Activated naive CD4-positive, alpha-beta T cell treated with anti-CD3 and anti-CD28 coated beads, Interleukin-2, amount 50 U/mL, for 16 hours (primary cell): Measurements from ENCODE around the gene CATSPER3.

ENCODE experiments used
- DNase-seq: peaks from one replicate; pipeline ENCODE4 v3.0.0-alpha.2; 2020

The CATSPER3 gene

DNA sequence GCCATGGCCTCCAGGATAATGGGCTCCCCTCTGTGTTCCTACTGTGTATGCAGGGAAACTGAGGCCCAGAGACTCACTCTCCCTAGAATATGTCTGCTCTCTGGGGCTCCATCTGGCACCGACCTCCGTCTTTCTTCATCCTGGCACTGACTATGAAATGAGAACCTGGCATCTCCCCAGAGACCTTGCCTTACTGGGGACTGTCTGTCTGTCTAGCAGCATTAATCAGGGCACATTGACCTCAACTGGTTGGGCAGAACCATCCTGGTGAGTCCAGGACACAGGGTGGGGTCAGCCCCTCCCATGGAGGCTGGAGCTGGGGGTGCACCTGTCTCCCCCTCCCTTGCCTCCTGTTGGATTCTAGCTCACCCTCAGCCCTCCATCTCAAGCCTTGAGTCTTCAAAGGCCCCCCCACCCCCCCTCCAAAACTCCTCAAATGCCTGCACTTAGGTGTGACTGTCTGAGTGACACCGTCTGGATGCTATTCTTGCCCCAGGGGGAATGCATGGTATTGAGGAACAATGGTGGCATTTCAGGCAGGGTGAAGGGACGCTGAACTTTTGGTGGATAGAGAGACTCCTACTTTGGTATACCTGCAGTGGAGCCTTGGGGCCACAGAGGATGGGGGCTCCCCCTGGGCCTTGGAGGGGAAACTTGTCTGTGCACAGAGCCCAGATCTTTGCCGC, 79.1 kb downstream of the CATSPER3 start:
- no peak for DNase-seq

DNA sequence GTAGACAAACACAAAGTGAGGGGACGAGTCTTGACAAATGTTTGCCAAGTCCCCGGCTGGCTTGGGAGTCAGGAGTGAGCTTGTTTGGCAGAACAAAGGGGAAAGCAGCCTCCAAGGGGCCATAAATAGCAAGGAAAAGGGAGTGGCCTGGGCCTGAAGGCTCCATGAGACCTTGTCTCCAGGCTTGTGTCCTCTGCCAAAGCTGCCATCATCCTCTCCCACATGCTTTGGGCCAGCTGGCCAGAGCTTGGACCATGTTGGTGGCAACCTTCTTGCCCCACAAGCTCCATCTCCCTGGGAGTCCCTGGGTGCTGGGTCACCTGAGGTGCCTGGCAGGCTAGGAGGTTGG, 79.6 kb downstream of the CATSPER3 start:
- DNase-seq = no peak

DNA sequence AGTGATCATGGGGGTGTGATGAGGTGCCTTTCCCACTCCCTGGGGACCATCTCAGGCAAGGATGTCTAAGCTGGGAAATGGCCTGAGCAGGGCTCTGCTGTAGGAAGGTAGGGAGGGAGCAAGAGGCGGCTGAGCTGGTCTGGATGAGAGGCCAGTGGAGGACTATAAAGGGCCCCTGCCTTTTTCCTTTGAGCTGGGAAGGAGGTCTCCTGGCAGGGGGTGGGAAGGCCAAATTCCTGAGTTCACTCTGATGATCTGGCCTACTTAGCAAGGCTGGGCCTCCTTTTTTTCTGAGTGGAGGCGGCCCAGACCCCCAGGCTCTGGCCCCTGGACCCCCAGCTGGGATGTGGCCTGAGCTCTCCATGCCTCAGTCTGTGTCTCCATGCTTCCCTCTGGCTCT, 80.6 kb downstream of the CATSPER3 start:
- no peak for DNase-seq

DNA sequence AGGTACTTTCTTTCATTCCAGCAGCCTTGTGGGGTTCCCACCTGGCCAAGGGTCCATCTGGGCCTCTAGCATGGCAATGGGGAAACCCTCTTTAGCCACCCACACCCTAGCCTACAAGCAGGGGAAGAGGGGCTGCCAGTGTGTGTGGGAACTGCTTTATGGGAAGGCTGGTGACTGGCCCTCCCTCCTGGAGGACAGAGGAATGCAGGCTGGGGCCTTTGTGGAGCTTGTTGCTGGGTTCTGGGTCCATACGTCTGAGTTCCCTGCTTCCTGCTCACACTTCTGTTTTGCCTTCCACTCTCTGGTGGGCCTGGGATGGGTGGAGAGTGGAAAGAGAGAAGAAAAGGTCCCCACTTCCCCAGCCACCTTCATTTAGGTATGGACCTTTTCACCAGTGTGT, 81.2 kb downstream of the CATSPER3 start:
- DNase-seq = no peak

DNA sequence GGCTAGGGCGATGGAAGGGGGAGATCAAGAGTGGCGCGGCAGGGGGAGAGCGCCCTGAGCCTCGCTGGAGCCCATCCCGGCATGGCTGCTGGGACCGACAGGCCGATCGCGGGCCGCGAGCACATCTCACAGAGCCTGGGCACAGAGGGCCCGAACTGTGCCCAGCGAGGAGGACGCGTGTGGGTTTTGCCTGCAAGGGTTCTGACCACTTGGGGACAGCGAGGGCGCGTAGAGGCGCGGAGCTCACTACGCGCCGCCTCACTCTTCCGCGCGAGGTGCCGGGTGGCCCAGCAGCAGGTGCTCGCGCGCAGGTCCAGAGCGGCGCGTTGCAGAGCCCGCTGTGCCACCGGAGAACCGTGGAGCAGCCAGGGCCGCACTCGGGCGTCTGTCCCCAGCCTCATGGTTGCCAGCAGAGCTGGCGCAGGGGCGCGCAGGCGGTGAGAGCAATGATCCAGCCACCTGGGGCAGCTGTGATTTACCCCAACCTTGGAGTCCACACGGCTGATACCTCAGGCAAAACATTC, 82.6 kb downstream of the CATSPER3 start:
- no peak for DNase-seq

DNA sequence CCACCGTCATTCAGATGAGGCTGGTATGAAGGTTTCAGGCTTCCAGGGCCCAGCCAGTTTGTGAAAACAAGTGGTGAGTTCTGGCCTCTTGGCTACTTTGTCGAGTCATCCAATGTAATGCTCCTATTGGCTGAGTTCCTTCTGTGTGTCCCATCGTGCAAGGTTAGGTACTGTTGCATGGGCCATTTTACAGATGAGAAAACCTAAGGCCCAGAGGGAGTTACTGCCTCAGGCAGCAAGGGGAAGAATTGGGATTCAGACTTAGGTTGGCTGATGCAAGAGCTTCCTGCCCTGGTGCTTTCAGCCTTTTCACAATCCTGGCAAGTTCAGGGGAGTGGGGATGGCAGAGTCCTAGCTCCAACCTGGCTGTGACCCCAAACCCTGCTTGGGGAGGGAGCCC, 83.7 kb downstream of the CATSPER3 start:
- no peak for DNase-seq

DNA sequence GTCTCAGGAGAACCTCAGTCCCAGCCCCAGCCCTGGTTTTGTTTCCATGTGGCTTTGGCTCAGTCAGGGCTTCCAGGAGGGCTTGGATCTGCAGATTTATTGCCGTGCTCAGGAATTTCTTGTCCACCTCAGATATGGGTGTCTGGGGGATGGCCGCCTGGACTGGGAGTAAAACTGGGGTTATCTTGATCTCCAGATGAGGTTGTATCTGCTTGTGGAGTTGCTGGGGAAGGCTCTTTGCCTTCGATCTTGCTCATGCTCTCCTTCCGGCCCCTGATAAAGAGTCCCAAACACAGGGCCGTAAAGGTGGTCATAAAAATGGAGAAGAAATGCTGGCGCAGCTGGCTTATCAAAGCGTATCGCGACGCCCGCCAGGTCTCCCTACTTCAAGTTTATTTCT, 84.2 kb downstream of the CATSPER3 start:
- no peak for DNase-seq

DNA sequence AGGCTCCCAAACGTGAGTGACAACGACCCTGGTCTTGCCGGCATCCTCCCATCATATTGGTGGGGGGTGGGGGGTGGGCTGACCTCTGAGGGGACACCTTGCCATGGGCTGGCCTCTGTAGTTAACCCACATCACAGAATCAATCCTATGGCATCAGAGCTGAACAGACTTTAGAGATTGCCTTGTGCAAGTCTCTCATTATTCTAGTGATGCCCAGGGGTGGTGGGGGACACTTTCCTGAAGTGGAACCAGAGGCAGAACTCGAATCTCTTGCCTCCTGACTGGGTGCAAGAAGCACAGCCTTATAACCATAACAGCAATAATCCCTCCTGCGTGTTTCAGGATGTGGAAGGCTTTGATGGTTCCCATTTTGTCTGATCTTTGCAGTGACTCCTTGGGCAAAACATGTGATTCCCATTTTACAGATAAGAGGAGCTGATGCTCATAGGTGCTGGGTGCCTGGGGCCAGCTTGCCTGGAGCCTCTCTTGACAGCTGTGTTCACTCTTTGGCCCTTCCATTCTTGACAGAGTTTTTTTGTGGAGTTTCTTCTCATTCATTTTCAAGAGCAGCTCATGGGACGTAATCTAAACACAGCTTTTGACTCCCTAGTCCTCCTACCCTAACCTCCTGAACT, 84.9 kb downstream of the CATSPER3 start:
- DNase-seq = no peak

DNA sequence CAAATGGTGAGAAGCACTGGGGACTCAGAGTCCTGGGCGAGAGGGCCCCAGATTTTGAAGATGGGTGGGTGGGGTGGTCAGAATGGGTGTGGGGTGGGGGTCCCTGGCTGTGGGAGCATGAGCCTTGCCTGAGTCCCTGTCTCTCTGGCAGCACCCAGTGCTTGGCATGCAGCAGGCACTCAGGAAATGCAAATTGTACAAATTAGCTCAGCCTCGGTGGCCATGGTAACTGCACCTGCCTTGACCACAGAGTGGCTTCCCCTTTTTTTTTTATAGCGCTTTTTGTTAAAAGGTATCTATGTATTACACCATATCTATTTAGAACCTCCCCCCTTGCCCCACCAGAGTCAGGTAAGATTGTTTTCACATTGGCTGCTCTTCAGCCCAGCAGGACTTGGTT, 85.6 kb downstream of the CATSPER3 start:
- no peak for DNase-seq

DNA sequence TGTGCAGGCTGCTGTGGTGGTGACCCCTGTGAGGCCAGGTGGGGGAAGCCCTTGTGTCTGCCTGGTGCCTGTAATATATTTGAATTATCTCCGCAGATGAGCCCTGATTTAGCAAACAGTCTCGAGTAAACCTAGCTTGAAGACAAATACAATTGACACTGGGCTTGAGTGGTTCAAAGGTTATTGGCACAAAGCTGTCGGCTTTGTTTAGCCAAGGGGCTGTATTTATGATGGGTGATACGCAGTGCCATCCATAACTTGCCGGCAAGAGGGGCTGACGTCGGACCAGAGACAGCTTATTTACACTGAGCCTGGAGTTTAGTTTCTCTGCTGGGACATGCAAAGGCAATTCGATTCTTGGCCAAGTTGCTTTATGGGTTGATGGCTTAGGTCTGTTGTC, 86.3 kb downstream of the CATSPER3 start:
- DNase-seq = no peak

DNA sequence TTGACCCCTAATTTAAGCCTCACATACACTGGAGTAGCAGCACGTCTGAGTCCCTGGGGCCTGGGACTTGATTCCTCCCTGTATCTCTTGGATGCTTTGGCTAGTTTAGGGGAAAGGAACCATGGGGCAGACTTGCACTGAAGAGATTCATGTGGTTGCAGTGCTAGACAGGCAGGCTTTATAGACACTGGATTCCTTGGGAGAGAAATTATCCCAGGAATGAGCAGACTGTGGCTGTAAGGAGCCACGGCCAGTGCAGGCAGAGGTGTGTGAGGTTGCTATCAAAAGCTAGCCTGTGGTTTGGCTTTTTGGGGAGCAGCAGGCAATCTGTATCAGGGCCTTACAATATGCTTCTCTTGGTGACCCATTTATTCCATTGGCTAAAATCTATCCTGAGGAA, 86.8 kb downstream of the CATSPER3 start:
- no peak for DNase-seq

DNA sequence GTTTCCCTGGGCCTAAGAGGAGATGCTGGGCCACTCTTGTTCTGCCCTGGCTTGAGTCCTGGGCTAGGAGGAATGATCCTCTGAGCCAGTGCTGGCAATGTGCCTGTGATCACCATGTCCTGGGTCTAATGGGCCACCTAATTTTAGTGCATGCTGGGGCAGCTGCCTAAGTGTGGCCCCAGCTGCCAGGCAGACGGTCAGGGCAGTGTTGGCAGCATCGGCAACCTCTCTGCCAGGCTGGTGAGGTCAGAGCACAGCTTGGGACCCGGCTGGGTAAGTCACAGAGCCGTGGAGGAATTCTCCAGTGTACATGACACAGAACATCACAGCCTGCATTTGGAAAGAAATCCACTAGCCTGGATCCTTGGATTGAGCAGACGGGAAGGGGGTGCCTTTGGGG, 87.7 kb downstream of the CATSPER3 start:
- DNase-seq = no peak

DNA sequence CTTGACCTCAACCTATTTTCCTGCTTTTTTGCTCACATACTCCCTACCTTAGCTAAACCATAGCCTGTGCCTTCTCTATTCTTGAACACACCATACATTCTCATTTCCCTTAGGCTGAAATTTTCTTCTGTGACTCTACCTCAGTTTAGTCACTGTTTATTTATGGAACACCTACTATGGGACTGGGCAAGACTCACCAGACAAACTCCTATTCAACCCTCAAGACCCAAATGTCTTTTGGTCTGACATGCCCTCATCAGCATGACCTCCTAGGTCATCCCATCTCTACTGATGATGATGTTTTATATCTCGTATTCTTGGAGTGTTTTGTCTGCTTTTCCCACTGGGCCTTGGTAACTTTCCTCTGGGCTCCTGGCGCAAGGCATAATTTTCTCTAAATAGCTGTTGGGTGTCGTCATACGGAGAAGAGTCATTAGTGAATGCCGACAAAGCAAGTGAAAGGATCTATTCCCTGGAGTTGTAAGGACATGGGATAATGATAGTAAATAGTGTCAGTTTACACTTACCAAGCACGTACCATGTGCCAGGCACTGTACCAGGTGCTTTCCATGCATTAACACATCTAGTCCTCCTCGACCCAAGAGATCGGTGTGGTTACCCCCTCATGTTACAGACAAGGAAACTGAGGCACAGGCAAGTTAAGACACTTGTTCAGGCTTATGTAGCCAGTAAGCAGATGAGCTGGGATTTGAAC, 88.8 kb downstream of the CATSPER3 start:
- DNase-seq = no peak

DNA sequence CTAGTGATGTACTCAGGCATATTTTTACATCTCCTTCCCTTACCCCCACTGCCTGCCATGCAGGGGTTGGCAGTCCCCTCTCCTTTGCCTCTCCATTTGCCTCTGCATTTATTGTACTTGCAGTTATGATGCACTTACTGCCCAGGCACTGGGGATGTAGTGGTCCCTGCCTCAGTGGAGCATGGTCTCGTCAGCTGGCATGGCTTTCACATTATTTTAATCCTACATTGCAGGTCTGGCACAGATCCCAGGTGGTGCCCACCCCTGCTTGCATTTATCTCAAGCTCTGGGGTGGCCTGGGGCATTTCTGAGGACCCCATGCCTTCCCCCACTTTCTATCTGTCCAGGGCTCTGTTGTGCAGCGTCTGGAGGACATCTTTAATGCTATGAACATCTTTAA, 89.5 kb downstream of the CATSPER3 start:
- no peak for DNase-seq

DNA sequence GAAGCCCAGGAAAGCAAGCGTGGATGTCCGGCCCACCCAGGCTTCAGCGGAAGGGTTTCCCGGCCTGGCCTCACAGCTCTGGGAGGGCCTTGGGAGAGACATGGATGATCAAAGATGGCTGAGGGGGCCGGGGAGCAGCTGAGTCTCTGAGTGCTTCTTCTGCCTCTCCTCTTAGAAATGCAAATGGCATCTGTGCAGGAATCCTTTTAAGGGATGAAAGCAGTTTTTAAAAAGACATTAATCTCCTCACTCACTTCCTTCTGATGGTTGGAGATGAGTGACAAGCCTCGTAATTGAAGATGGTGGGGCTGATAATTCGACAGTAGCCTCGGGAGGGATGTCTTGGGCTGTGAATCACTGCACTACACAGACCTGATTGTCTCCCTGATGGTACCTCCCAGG, 90.6 kb downstream of the CATSPER3 start:
- no peak for DNase-seq

DNA sequence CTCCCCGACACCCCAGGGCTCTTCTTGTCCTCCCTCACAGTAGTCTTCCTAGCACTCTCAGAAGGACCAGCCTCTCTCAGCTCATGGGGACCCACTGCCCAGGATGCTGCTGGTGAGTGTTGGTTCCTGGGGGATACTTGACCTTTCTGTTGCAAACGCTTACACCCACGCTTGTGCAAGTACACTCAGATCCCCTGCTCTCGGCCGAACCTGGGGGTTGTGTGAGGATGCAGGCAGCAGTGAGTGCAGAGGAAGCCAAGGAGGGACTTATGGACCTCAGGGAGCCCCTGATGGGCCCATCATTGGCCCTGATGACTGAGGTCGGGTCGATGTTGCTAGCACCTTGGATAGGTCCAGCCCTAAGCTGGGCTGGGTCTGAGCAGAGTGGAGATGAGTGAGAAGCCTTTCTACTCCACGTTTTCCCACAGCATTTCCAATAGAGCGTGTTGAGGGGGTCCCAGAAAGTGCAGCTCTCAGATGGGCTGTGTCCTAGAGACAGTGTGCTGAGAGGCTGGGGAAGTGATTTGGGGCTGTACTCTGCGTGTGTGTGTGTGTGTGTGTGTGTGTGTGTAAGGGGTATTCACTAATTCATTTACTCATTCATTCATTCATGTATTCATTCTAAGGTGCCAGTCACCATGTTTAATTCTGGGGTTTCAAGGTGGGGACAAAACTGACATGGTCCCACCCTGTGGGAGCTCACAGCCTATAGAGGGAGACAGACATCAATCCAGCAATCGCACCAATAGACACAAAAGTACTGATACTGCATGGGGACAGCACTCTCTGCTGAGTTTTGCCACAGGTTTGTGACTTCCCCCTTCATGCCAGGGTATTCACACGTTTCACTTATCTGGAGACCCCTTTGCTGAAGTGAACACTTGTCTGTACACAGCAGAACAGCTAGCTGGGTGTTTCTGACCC, 91.6 kb downstream of the CATSPER3 start:
- DNase-seq = no peak

DNA sequence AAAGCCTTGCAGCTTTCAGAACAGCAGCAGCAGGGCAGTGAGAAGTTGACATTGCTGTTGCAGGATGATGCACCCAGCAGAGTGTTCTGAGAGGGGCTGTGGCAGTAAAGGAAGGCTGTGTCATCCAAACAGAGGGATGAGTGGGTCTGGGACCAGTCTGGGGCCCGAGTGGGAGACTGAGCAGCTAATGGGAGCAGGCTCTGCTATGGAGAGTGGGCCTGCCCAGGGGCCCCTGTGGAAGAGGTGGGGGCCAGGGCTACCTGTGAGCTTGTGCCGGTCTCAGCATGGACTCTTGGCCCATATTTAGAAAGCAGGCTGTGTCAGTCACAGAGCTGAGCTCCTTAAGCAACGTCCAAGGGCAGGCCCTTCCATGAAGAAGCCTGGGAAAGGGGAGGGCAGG, 92.3 kb downstream of the CATSPER3 start:
- no peak for DNase-seq

DNA sequence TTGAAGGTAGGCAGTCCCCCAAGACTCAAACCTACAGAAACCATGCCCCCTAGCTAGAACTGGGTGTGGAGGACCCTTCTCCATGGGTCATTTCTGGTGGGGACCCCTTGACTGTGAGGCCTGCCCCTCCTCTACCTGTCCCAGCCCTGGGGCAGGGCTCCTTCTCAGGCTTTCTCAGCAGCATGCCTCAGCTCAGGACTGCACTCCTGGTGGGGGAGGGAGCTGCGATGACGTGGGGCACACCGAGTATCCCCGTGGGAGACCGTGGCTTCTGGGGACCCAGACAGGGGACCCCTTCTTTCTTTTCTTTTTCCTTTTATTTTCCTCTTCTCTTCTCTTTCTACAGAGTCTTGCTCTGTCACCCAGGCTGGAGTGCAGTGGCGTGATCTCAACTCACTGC, 93.3 kb downstream of the CATSPER3 start:
- no peak for DNase-seq
